Calu3 (cell line): ENCODE measurements around the gene TSGA10. TPM values are rescaled to one million over a fixed set of nuclear protein-coding genes. Genes with fewer than 3 reads are reported as not detected.

Source experiments
- BruUV-seq: library from RNA; stranded (reverse); fragments of 400-500 nt; replicated peaks from 2 replicates; lab custom pipeline; 2021; lab: Mats Ljungman, UMichigan
- CTCF ChIA-PET: fragments of 300-600 bp; sonication (Branson Sonifier 250); formaldehyde crosslinking; loops from one replicate; lab custom pipeline; 2022; ENCODE audit warnings: antibody characterized with exemption; lab: Charles Lee
- DNase-seq: peaks from one replicate; pipeline ENCODE4 v3.0.0; 2022
- H3K27ac Mint-ChIP-seq: one replicate; pipeline ENCODE4 v1.8.0; 2022; ENCODE audit warnings: mixed read lengths; ENCODE audit not compliant: unreplicated experiment
- H3K27me3 Mint-ChIP-seq: one replicate; pipeline ENCODE4 v1.8.0; 2022; ENCODE audit warnings: mixed read lengths; ENCODE audit not compliant: unreplicated experiment
- H3K36me3 Mint-ChIP-seq: one replicate; pipeline ENCODE4 v1.8.0; 2022; ENCODE audit warnings: mild to moderate bottlenecking, moderate library complexity, mixed read lengths; ENCODE audit not compliant: insufficient read depth, unreplicated experiment
- H3K4me1 Mint-ChIP-seq: one replicate; pipeline ENCODE4 v1.8.0; 2022; ENCODE audit warnings: mild to moderate bottlenecking, low read depth, mixed read lengths; ENCODE audit not compliant: unreplicated experiment
- H3K4me3 Mint-ChIP-seq: one replicate; pipeline ENCODE4 v1.8.0; 2022; ENCODE audit warnings: mild to moderate bottlenecking, low read depth, moderate library complexity, mixed read lengths; ENCODE audit not compliant: unreplicated experiment
- H3K9me3 Mint-ChIP-seq: one replicate; pipeline ENCODE4 v1.8.0; 2022; ENCODE audit warnings: low read depth, mixed read lengths; ENCODE audit not compliant: unreplicated experiment
- CTCF ChIP-seq: fragments of 200-600 bp; IDR thresholded peaks from one replicate; pipeline ENCODE4 v1.8.0; 2022; ENCODE audit warnings: antibody characterized with exemption; ENCODE audit not compliant: unreplicated experiment
- intact Hi-C: fragments of 100-400 bp; cut with micrococcal nuclease; formaldehyde crosslinking; loops from one replicate; pipeline ENCODE4 v1.10.0; 2022; ENCODE audit not compliant: unreplicated experiment
- total RNA-seq: library from RNA; stranded (reverse); gene quantifications from 2 replicates; pipeline ENCODE4 v1.2.3, GENCODE V29; 2022

TSGA10 gene
- total RNA-seq, 1 experiment from 2014 or later = 14.2 TPM

- no peak for TF ChIP-seq CTCF
- DNase-seq = no peak
- no peak overlapping the region for H3K4me3 Mint-ChIP-seq
- no TSS peak for BruUV-seq
- intact Hi-C loops = no loop called here
- no peaks in the 10 kb centered on the region for H3K9me3 Mint-ChIP-seq
- no peaks in the 10 kb centered on the region for H3K36me3 Mint-ChIP-seq
- H3K27me3 Mint-ChIP-seq = peaks cover 13% of the 10 kb centered on the region
- H3K4me1 Mint-ChIP-seq = peaks cover 9% of the 10 kb centered on the region
- H3K27ac Mint-ChIP-seq = no peak overlapping the region
- CTCF ChIA-PET = no interaction called here
Observed at GRCh38 chr2:98948956-98949739, 205.6 kb downstream of the TSGA10 start.

GRCh38 chr2:98947554-98947953 is 207.2 kb downstream of the TSGA10 start:
- no peak overlapping the region for H3K27ac Mint-ChIP-seq

More at GRCh38 chr2:98947554-98947953, 207.2 kb downstream of the TSGA10 start:
- no peak for TF ChIP-seq CTCF
- Mint-ChIP-seq H3K27me3 (peaks cover 13% of the 10 kb centered on the region), H3K9me3 (no peaks in the 10 kb centered on the region), H3K36me3 (no peaks in the 10 kb centered on the region), H3K4me3 (no peak overlapping the region), H3K4me1 (peaks cover 9% of the 10 kb centered on the region)
- BruUV-seq = no TSS peak
- CTCF ChIA-PET = interaction anchor here (0.8 kb wide), 1 partner anchor 13 kb away, joined by 3 read pairs; no protein-coding TSS in a partner anchor
- DNase-seq = no peak
- intact Hi-C loops = no loop called here

Other genes starting within 250 kb of the TSGA10 start
- 16.2 and 24.3 TPM in 2 replicates for gene CRACDL, start 218.7 kb downstream of the TSGA10 start, total RNA-seq
- 6.9 and 7.7 TPM in 2 replicates for gene C2orf15, start 13.2 kb downstream of the TSGA10 start, total RNA-seq
- 10.4 and 14.1 TPM in 2 replicates for gene LIPT1, start within 50 bp of the TSGA10 start, total RNA-seq
- 28.6 and 29.9 TPM in 2 replicates for gene MITD1, start 26.1 kb upstream of the TSGA10 start, total RNA-seq
- gene MRPL30, start 26.2 kb upstream of the TSGA10 start, total RNA-seq = 38.8 and 39.0 TPM in 2 replicates
- gene LYG2, start 100.7 kb upstream of the TSGA10 start, total RNA-seq = not detected in 2 replicates
- 2.3 and 3.5 TPM in 2 replicates for gene LYG1, start 146.3 kb upstream of the TSGA10 start, total RNA-seq
- gene TXNDC9, start 181.4 kb upstream of the TSGA10 start, total RNA-seq = 39.8 and 40.5 TPM in 2 replicates
- gene EIF5B, start 182.4 kb upstream of the TSGA10 start, total RNA-seq = 60.1 and 63.1 TPM in 2 replicates